ENCODE measurements around the gene ARFRP1.

The ARFRP1 gene

GRCh38 chr20:63743210-63743970 lies 35.6 kb upstream of the ARFRP1 start:
- no peak for DNase-seq (ENCODE audit: low read depth in 3 of 3)

GRCh38 chr20:63742381-63743024 lies 34.7 kb upstream of the ARFRP1 start:
- DNase-seq (ENCODE audit: low read depth in 3 of 3): no peak

- no peak for DNase-seq (ENCODE audit: low read depth in 3 of 3)
These were observed 34.1 kb upstream of the ARFRP1 start for GRCh38 chr20:63741676-63742380.

GRCh38 chr20:63741354-63741675 lies 33.5 kb upstream of the ARFRP1 start:
- no peak for DNase-seq (ENCODE audit: low read depth in 3 of 3)

GRCh38 chr20:63740627-63741353 lies 33.0 kb upstream of the ARFRP1 start:
- DNase-seq (ENCODE audit: low read depth in 3 of 3): no peak

GRCh38 chr20:63740070-63740626 lies 32.4 kb upstream of the ARFRP1 start:
- no peak for DNase-seq (ENCODE audit: low read depth in 3 of 3)

GRCh38 chr20:63739130-63740069 lies 31.6 kb upstream of the ARFRP1 start, which contains the start of gene SLC2A4RG:
TSS of gene SLC2A4RG (plus strand) at chr20:63739776. CDS start at chr20:63739913, 137 bp downstream.
- no peak for DNase-seq (ENCODE audit: low read depth in 3 of 3)

- no peak for DNase-seq (ENCODE audit: low read depth in 3 of 3)
These were observed 30.9 kb upstream of the ARFRP1 start for GRCh38 chr20:63738687-63739129.

- no peak for DNase-seq (ENCODE audit: low read depth in 3 of 3)
These were observed 30.3 kb upstream of the ARFRP1 start for GRCh38 chr20:63737945-63738686.

- DNase-seq (ENCODE audit: low read depth in 3 of 3): no peak
These were observed 29.8 kb upstream of the ARFRP1 start for GRCh38 chr20:63737695-63737944.

GRCh38 chr20:63736893-63737694 lies 29.3 kb upstream of the ARFRP1 start:
- DNase-seq (ENCODE audit: low read depth in 3 of 3): no peak

- DNase-seq (ENCODE audit: low read depth in 3 of 3): no peak
These were observed 28.3 kb upstream of the ARFRP1 start, which contains the start of gene LIME1 for GRCh38 chr20:63735859-63736718. TSS of gene LIME1 (plus strand) at chr20:63736664. CDS start at chr20:63737550, 886 bp downstream.

- DNase-seq (ENCODE audit: low read depth in 3 of 3): no peak
These were observed 27.4 kb upstream of the ARFRP1 start for GRCh38 chr20:63734946-63735858.

GRCh38 chr20:63734111-63734945 lies 26.6 kb upstream of the ARFRP1 start:
- no peak for DNase-seq (ENCODE audit: low read depth in 3 of 3)

GRCh38 chr20:63733579-63734081 lies 25.9 kb upstream of the ARFRP1 start:
- DNase-seq (ENCODE audit: low read depth in 3 of 3): no peak

GRCh38 chr20:63733117-63733516 lies 25.3 kb upstream of the ARFRP1 start:
- DNase-seq (ENCODE audit: low read depth in 3 of 3): no peak
